RWPE2 (cell line): ENCODE results near the gene PKD2.

Experiments used
- ATAC-seq: fragments of 200-7000 bp; cut with Tn5 transposase; 3 replicates; pipeline ENCODE4 v1.9.1; 2021; ENCODE audit warnings: low read depth
- DNase-seq: peaks from one replicate; pipeline ENCODE4 v3.0.0-alpha.2; 2020; ENCODE audit warnings: low spot score
- H3K27ac ChIP-seq: fragments of 450-650 bp; 2 replicates; pipeline ENCODE4 v1.5.1; 2017; ENCODE audit warnings: mild to moderate bottlenecking; ENCODE audit not compliant: poor library complexity, severe bottlenecking
- H3K27me3 ChIP-seq: fragments of 250-450 bp; sonication (Bioruptor Pico); 2 replicates; pipeline ENCODE4 v1.5.1; 2021; ENCODE audit warnings: mild to moderate bottlenecking, moderate library complexity; ENCODE audit not compliant: insufficient read depth, poor library complexity, severe bottlenecking
- H3K36me3 ChIP-seq: fragments of 250-450 bp; sonication (Bioruptor Pico); 2 replicates; pipeline ENCODE4 v1.5.1; 2020; ENCODE audit warnings: low read depth, mild to moderate bottlenecking, moderate library complexity
- H3K4me1 ChIP-seq: fragments of 250-450 bp; sonication (Bioruptor Pico); 2 replicates; pipeline ENCODE4 v1.5.1; 2021; ENCODE audit warnings: mild to moderate bottlenecking, moderate library complexity; ENCODE audit not compliant: insufficient read depth, poor library complexity, severe bottlenecking
- H3K4me3 ChIP-seq: fragments of 250-450 bp; sonication (Bioruptor Pico); 2 replicates; pipeline ENCODE4 v1.5.1; 2021; ENCODE audit warnings: mild to moderate bottlenecking, moderate library complexity; ENCODE audit not compliant: severe bottlenecking
- H3K9me3 ChIP-seq: fragments of 250-450 bp; sonication (Bioruptor Pico); 2 replicates; pipeline ENCODE4 v1.5.1; 2021; ENCODE audit warnings: mild to moderate bottlenecking, moderate library complexity; ENCODE audit not compliant: severe bottlenecking
- CTCF ChIP-seq: fragments of 450-650 bp; IDR thresholded peaks from one replicate; pipeline ENCODE4 v1.5.1; 2017; ENCODE audit warnings: mild to moderate bottlenecking, moderate library complexity; ENCODE audit not compliant: poor library complexity, severe bottlenecking

PKD2 gene

GRCh38 chr4:88006956-88007303 is 505 bp upstream of the PKD2 start:
- peak overlapping the region; percentile 91 for H3K4me3 ChIP-seq
- H3K27ac ChIP-seq, result no peak overlapping the region

DNA sequence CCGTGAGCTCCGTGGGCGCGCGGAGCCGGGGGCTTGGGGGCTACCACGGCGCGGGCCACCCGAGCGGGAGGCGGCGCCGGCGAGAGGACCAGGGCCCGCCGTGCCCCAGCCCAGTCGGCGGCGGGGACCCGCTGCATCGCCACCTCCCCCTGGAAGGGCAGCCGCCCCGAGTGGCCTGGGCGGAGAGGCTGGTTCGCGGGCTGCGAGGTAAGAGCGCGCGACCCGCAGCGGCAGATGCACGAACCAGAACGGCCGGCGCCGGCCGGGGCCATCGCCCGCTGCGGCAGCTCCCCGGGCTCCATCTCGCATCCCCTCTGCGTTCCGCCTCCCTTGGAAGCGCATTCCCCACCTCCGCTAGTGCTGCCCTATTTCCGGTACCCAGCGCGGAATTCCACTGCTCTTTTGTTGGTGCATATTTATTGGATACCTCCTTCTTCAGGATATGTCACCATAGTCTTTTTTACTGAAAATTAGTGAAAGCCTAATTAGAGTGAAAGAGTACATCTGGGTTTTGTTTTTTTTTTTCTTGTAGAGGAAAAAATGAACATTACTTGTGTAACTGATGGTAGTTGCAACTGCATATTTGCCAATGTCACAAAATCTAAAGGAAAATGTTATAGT is 797 bp downstream of the PKD2 start:
- ATAC-seq (peak; percentile 76), DNase-seq (no peak)
- no peaks in the 10 kb centered on the region for H3K27me3 ChIP-seq
- no peak for TF ChIP-seq CTCF
- H3K4me1 ChIP-seq, result peaks cover 22% of the 10 kb centered on the region
- H3K4me3 ChIP-seq, result peak overlapping the region; percentile 91
- H3K27ac ChIP-seq, result peak overlapping the region; percentile 44
- no peaks in the 10 kb centered on the region for H3K9me3 ChIP-seq
- H3K36me3 ChIP-seq, result 0 out of 2 replicates have a peak, but pooled peaks cover 4% of the 10 kb centered on the region

More at GRCh38 chr4:88006956-88007303, 505 bp upstream of the PKD2 start:
- Histone ChIP-seq H3K36me3 (0 out of 2 replicates have a peak, but pooled peaks cover 4% of the 10 kb centered on the region), H3K9me3 (no peaks in the 10 kb centered on the region), H3K4me1 (peaks cover 22% of the 10 kb centered on the region), H3K27me3 (no peaks in the 10 kb centered on the region)
- no peak for ATAC-seq
- no peak for DNase-seq
- no peak for TF ChIP-seq CTCF

GRCh38 chr4:88008743-88009171 is 1.3 kb downstream of the PKD2 start:
- TF ChIP-seq CTCF, result no peak
- Histone ChIP-seq H3K27ac (peak overlapping the region; percentile 44), H3K9me3 (no peaks in the 10 kb centered on the region), H3K27me3 (no peaks in the 10 kb centered on the region), H3K4me1 (peaks cover 22% of the 10 kb centered on the region), H3K36me3 (0 out of 2 replicates have a peak, but pooled peaks cover 4% of the 10 kb centered on the region), H3K4me3 (peak overlapping the region; percentile 91)
- no peak for DNase-seq
- no peak for ATAC-seq

DNA sequence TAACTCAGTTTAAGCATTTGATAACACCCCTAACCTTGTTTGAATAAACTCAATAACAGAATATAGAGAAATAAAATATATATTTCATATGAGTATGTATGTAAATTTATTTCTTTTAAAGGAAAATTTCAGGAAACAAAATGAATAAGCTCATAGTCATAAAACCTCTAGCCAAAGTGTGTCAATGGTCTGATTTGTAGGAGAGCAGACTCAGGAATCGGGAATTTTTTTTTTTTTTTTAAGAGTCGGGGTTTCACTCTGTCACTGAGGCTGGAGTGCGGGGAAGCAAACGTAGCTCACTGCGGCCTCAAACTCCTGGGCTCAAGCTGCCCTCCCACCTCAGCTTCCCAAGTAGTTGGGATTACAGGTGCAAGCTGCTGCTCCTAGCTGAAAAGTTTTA is 2.4 kb downstream of the PKD2 start:
- no peak for TF ChIP-seq CTCF
- H3K4me3 ChIP-seq, result no peak overlapping the region

GRCh38 chr4:88010966-88011365 is 3.5 kb downstream of the PKD2 start:
- ATAC-seq (no peak), DNase-seq (no peak)
- H3K27me3 ChIP-seq, result no peaks in the 10 kb centered on the region
- no peak for TF ChIP-seq CTCF
- peaks cover 22% of the 10 kb centered on the region for H3K4me1 ChIP-seq
- no peaks in the 10 kb centered on the region for H3K9me3 ChIP-seq
- no peak overlapping the region for H3K27ac ChIP-seq
- H3K4me3 ChIP-seq, result no peak overlapping the region
- H3K36me3 ChIP-seq, result 0 out of 2 replicates have a peak, but pooled peaks cover 4% of the 10 kb centered on the region

More for the DNA sequence above, 2.4 kb downstream of the PKD2 start:
- H3K27ac ChIP-seq, result no peak overlapping the region
- H3K36me3 ChIP-seq, result 0 out of 2 replicates have a peak, but pooled peaks cover 4% of the 10 kb centered on the region
- no peaks in the 10 kb centered on the region for H3K9me3 ChIP-seq
- no peak for ATAC-seq
- no peaks in the 10 kb centered on the region for H3K27me3 ChIP-seq
- H3K4me1 ChIP-seq, result peaks cover 22% of the 10 kb centered on the region
- DNase-seq, result no peak
